ENCODE measurements around the gene RAB1A. TPM values are rescaled to one million over a fixed set of nuclear protein-coding genes. Genes with fewer than 3 reads are reported as not detected.
A peak's percentile ranks its signal among the peaks of the same experiment; 100 is the strongest.

RAB1A gene
- total and polyA plus RNA-seq, 2 of the 13 experiments (the other 11 are each of a cell fraction or from before 2014, with no cell fraction given): 206 to 226 TPM

DNA sequence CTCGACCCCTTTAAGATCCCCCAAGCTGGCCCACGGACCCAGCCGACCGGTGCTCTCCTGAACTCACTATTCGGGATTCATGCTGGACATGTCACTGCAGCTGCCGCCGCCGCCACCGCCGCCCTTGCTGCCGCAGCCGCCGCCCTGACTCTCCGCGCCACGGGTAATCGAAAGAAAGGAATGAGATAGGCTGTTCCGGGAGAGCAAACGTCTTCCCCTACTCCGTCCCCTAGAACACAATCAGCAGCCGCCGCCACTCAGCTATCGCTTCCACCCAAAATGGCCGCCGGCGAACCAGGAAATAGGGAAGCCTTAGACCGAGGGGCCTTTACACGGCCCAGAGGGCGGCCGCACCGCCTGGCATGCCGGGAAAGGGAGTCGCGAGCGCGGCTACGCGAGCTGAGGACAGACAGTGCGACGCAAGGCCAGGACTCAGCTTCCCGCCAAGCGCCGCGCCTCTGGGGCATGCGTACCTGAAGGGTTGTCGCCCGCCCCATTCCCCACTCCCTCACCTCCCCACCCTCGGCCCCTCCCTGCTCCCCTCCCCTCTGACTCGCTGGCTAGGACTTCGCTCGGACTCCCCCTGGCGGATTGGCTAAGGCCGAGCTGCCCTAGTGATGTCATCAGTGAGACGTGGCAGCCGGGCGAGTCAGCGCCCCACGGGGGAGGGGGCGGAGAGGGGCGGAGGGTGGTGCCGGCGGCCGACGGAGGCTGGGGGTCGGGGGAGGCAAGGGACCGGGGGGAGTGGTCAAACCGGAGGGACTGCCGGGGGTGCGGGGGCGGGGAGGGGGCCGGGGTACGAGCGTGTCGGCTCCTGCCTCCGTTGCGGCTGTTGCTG lies at the start of gene RAB1A (continued):
- TF ChIP-seq ZSCAN21 (CRISPR knock-in tag; IDR thresholded peaks at IDR 0.05; ENCODE audit: borderline replicate concordance): no peak
- TF ChIP-seq HNRNPH1 (optimal IDR thresholded peaks at IDR 0.05; ENCODE audit: low read depth, low read length): peak; percentile 77
- peak; percentile 54; the same call in 1 of the 2 replicates for TF ChIP-seq KDM5A (IDR thresholded peaks at IDR 0.05; ENCODE audit: borderline replicate concordance, low read length)
- TF ChIP-seq REXO4 (CRISPR knock-in tag; IDR thresholded peaks at IDR 0.05; ENCODE audit: borderline replicate concordance): no peak
- no peak for TF ChIP-seq MLLT10 (CRISPR knock-in tag; IDR thresholded peaks at IDR 0.05)
- TF ChIP-seq ZKSCAN1 (IDR thresholded peaks at IDR 0.05; ENCODE audit: low read length): no peak; the same call in 1 of the 2 replicates
- TF ChIP-seq NFIC (IDR thresholded peaks at IDR 0.05; ENCODE audit: low read length): no peak
- TF ChIP-seq REPIN1 (CRISPR knock-in tag; IDR thresholded peaks at IDR 0.05; ENCODE audit: borderline replicate concordance, low read depth): peak; percentile 28; the same call in 1 of the 2 replicates
- peak; percentile 63 for TF ChIP-seq ZBTB38 (CRISPR knock-in tag; IDR thresholded peaks at IDR 0.05)
- TF ChIP-seq, protein P1, sequence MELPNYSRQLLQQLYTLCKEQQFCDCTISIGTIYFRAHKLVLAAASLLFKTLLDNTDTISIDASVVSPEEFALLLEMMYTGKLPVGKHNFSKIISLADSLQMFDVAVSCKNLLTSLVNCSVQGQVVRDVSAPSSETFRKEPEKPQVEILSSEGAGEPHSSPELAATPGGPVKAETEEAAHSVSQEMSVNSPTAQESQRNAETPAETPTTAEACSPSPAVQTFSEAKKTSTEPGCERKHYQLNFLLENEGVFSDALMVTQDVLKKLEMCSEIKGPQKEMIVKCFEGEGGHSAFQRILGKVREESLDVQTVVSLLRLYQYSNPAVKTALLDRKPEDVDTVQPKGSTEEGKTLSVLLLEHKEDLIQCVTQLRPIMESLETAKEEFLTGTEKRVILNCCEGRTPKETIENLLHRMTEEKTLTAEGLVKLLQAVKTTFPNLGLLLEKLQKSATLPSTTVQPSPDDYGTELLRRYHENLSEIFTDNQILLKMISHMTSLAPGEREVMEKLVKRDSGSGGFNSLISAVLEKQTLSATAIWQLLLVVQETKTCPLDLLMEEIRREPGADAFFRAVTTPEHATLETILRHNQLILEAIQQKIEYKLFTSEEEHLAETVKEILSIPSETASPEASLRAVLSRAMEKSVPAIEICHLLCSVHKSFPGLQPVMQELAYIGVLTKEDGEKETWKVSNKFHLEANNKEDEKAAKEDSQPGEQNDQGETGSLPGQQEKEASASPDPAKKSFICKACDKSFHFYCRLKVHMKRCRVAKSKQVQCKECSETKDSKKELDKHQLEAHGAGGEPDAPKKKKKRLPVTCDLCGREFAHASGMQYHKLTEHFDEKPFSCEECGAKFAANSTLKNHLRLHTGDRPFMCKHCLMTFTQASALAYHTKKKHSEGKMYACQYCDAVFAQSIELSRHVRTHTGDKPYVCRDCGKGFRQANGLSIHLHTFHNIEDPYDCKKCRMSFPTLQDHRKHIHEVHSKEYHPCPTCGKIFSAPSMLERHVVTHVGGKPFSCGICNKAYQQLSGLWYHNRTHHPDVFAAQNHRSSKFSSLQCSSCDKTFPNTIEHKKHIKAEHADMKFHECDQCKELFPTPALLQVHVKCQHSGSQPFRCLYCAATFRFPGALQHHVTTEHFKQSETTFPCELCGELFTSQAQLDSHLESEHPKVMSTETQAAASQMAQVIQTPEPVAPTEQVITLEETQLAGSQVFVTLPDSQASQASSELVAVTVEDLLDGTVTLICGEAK (IDR thresholded peaks at IDR 0.05): no peak
- TF ChIP-seq, protein P1 (CRISPR knock-in tag; IDR thresholded peaks at IDR 0.05): no peak
- TF ChIP-seq POLR2AphosphoS5 (IDR thresholded peaks at IDR 0.05; ENCODE audit: low read depth, low read length): peak; percentile 98
- no peak for TF ChIP-seq ARNT2 (CRISPR knock-in tag; IDR thresholded peaks at IDR 0.05; ENCODE audit: low read depth)
- no peak for TF ChIP-seq ZNF777 (CRISPR knock-in tag; IDR thresholded peaks at IDR 0.05)
- TF ChIP-seq XBP1 (CRISPR knock-in tag; IDR thresholded peaks at IDR 0.05): no peak
- TF ChIP-seq NONO (IDR thresholded peaks at IDR 0.05): no peak
- peak; percentile 85 for TF ChIP-seq NONO (CRISPR knock-in tag; conservative IDR thresholded peaks at IDR 0.05)
- no peak for TF ChIP-seq ZNF550 (CRISPR knock-in tag; IDR thresholded peaks at IDR 0.05; ENCODE audit: borderline replicate concordance)
- peak; percentile 77 for TF ChIP-seq NFYC (CRISPR knock-in tag; IDR thresholded peaks at IDR 0.05)
- TF ChIP-seq, protein P2, sequence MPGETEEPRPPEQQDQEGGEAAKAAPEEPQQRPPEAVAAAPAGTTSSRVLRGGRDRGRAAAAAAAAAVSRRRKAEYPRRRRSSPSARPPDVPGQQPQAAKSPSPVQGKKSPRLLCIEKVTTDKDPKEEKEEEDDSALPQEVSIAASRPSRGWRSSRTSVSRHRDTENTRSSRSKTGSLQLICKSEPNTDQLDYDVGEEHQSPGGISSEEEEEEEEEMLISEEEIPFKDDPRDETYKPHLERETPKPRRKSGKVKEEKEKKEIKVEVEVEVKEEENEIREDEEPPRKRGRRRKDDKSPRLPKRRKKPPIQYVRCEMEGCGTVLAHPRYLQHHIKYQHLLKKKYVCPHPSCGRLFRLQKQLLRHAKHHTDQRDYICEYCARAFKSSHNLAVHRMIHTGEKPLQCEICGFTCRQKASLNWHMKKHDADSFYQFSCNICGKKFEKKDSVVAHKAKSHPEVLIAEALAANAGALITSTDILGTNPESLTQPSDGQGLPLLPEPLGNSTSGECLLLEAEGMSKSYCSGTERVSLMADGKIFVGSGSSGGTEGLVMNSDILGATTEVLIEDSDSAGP (CRISPR knock-in tag; IDR thresholded peaks at IDR 0.05; ENCODE audit: borderline replicate concordance): peak; percentile 87
